HG03442 (cell line): Measurements from ENCODE around the gene KNG1.
"Not testable (repeated sequence)": the region's sequence is repeated elsewhere in the genome, so short reads cannot be mapped to it uniquely, and the experiment has no call there.

ENCODE experiments used
- ATAC-seq: cut with Tn5 transposase; IDR thresholded peaks from one replicate; pipeline ENCODE4 v1.9.1; 2021; ENCODE audit warnings: mild to moderate bottlenecking, moderate library complexity; ENCODE audit not compliant: unreplicated experiment

KNG1 gene

DNA sequence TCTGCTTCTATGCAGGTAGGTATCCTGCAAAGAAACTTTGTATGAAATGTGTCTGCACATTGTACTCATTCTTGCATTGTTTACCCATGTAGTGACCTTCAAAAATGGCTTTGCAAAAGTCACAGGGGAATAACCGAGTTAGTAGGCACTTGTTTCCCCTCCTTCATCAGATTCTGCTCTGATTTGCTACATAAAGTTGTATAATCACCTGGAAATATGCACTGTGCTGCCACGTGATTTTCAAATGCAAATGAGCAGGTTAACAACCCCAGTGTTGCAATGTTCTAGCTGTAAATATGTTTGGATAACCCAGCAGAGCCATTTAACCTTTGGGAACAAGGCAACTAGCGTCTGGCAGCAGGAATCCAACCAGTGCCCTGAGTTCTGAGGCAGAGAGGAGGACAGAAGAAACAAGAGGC lies at the start of gene KNG1:
Gene KNG1 (plus strand): TSS at position 321 of the 419 bp plus-strand sequence. CDS start 184 bp downstream, outside the sequence.
- ATAC-seq, result no peak

DNA sequence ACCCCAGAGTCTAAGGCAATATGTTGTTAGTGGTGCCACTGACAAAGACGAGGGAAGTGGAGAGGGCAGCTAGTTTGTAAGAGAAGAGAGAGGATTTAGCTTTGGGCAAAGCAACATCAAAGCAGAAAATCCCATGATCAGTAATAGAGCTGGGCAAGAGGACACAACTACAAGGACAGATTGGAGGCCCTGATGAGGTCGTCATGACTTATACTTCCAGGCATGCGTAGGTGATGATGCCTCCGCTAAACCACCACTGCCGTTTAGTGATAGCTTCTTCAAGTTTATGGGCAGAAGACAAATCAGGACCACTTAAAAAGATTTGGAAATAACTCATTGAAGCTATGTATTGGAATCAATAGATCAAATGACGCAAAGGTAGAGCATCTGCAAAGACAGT lies 48.7 kb upstream of the KNG1 start:
- ATAC-seq, result no peak

DNA sequence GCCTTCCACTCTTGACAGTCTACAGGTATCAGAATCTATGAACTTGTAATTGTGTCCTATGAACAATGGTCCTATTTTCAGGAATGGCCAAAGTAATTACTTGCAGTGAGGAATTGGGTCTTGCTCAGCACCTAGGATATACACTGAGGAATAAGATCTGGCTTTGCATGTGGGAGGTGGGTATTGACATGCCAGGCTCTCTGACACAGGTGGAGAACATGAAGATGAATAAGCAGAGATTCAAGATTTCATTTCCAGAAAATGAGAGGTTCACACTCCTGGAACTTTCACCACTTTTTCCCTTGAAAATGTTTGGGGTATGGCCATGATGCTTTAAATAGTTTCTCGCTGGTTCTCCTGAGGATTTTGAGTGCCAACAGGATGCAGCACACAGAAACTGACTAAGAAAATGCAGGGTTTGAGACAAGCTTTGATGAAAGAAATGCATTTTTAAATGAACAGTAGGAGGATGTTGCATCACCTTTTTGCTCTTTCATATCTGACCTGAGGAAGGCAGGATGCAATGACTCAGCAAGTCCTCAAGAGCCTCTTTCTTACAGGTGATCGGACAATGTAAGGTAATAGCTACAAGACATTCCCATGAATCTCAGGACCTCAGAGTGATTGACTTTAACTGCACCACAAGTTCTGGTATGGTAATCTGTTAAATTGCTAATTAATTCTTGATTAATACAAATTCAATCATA lies 47.6 kb upstream of the KNG1 start:
- ATAC-seq, result no peak

DNA sequence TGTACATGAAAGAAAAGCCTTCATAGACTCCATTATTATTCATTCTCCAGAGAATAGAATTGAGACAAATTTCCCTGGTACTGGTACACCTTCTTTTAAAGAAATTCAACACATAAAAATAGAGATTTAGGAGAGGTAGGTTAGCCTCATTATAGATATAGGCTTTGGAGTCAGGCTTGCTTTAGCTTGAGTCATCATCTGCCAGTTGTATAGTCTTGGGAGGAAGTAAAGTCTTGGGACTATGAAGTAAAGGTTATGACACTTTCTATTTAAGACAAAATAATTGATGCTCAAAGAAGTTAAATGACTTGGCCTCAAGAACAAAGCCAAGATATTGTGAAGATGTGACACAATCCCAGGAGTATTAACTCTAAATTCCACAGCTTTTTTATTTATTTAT lies 47.0 kb upstream of the KNG1 start:
- no peak for ATAC-seq

DNA sequence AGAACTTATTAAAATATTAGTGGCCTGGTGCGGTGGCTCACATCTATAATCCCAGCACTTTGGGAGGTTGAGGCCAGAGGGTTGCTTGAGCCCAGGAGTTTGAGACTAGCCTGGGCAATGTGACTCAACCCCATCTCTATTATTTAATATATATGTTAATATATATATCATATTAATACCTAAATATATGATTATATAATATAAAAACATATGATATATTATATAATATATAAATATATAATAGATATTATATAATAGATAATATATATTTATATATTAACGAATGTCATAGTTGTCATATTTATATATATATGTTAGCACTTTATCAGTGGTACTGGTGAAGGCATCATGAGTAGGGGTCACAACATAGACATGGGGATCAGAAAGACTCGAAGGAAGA lies 46.1 kb upstream of the KNG1 start:
- ATAC-seq, result no peak

DNA sequence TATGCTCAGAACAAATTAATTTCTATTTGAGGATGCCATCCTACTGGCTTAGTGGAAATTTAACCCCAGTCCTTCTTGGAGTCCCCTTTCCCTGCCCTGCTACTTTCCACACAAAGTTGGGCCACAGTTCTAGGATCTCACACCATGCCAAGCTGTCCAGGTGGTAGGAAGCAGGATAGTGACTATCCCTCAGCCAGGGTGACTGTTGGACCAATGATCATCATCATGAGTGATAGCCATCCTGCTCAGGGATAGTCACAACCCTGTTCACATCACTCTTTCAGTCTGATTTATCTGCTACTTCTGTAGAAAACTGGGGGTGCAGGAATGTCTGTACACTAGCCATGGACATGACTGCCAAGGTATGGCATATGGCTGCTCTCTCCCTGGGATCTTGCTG lies 38.6 kb upstream of the KNG1 start:
- ATAC-seq, result no peak

DNA sequence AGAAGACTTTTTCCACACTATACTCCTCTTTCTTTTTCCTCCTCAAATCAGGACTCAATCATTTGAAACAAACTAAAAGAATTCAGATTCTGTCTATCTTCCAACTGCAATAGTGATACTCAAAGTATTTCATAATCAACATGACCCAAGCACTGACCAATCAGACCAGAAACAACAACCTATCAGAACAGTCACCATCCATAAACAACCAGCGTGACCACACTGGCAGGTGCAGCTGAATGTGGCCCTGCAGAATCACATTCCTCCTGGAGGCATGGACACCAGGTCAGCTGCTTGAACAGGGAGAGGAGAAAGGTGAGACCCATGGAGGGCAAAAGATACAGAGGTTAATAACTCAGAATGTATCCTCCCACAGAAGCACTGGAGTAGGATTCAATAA lies 38.0 kb upstream of the KNG1 start:
- no peak for ATAC-seq

DNA sequence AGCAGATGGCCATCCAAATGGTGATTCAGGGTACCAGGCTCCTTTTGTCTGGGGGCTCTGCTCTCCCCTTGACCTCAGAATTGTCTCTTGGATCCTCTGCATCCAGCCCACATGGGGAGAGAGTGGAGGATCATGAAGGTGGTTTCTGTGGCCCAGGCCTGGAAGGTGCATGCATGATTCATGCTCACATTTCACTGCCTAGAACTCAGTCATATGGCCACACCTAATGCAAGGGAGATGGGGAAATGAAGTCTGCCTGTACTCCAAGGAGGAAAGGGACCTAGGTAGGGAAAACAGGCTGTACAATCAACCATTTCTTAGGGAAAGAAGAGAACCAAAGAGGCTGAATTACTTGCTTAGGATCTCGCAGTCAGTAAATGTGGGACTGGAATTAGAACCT lies 36.3 kb upstream of the KNG1 start:
- ATAC-seq, result no peak

DNA sequence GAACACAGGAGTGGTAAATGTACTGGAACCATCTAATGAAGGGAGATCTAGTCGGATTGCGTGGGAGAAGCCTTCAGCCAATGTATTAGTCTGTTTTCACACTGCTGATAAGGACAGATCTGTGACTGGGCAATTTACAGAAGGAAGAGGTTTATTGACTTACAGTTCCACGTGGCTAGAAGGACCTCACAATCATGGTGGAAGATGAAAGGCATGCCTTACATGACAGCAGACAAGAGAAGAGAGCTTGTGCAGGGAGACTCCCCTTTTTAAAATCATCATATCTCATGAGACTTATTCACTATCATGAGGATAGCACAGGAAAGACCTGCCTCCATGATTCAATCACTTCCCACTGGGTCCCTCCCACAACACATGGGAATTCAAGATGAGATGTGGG lies 34.3 kb upstream of the KNG1 start:
- ATAC-seq, result no peak

DNA sequence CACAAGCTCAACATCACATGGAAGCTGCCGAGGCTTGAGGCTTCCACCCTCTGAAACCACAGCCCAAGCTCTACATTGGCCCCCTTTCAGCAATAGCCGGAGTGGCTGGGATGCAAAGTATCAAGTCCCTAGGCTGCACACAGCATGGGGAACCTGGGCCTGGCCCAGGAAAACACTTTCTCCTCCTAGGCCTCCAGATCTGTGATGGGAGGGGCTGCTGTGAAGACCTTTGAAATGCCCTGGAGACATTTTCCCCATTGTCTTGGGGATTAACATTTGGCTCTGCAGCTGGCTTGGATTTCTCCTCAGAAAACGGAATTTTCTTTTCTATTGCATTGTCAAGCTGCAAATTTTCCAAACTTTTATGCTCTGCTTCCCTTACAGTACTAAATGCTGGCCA lies 33.2 kb upstream of the KNG1 start:
- ATAC-seq, result no peak

DNA sequence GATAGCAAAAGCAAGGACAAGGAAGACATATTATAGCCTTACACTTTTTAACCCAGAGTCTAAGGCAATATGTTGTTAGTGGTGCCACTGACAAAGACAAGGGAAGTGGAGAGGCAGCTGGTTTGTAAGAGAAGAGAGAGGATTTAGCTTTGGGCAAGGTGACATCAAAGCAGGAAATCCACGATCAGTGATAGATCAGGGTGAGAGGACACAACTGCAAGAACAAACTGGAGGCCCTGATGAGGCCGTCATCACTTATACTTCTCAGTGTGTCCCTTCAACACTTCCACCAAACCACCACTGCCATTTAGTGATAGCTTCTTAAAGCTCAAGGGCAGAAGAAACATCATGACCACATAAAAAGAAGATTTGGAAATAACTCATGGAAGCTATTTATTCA lies 30.7 kb upstream of the KNG1 start:
- not testable (repeated sequence) for ATAC-seq

DNA sequence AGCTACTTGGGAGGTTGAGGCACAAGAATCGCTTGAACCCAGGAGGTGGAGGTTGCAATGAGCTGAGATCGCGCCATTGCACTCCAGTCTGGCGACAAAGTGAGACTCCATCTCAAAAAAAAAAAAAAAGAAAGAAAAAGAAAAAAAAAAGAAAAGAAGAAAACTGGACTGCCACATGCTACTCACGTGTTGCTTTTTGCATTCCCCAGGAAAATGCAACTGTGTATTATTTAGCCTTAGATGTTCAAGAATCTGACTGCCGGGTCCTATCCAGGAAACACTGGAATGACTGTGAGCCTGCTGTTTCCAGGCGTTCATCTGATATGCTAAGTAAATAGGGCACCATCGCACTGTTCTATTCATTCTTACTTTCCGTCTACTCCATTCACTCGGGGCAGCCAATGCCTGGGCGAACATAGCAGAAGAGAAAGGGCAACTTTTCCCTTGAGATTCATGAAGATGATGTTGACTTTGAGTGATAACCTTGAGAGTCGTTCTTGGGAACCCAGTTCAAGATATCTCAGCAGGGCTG lies 30.0 kb upstream of the KNG1 start:
- no peak for ATAC-seq

DNA sequence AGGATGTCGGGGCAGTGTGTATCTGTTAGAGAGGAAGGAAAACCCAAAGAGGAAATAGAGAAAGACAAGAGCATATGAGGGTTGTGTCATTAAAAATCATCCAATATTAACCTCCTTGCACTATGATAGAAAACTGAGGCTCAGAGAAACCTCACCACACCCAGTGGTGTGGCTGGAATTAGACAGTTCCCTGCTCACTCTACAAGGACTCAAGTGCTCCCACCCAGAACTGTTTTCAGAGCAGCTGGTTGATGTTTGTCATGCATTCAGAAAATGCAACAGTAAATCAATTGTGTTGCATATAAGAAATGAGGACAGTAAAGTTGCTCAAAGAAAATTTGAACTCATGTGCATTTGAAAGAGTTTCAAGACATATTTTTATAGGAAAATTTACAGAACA lies 26.9 kb upstream of the KNG1 start:
- not testable (repeated sequence) for ATAC-seq

DNA sequence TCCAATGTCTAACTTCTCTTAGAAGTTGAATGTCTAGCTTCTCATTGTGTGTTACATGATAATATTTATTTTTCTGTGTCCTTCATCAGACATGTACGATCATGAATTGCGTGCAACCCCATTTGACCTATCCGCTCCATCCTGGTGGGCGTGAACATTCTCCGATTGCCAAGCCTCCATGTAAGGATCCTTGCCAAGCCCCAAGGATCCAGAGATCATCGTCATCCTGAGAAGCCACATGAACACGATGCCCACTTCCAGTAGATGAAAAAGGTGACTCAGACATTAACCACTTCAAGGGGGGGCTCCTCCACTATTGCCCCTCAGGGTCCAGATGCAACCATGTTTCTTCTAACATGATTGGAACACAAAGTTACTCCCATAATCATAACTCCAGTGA lies 25.5 kb upstream of the KNG1 start:
- ATAC-seq, result no peak

DNA sequence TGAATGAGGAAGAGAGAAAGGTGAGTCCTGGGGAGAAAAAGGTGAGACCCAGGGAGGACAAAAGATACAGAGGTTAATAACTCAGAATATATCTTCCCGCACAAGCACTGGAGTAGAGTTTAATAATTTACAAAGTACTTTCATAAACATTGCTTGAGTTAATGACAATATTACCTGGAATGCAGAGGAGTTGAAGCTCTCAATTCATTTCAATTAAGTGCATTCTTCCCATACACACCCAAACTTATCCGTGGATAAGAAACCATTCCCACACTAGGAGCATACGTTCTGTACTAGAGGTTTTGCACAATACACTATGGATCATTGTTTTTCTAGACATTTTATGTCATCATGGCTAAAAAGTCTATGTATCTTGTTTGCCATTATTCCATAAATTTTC lies 23.3 kb upstream of the KNG1 start:
- no peak for ATAC-seq

DNA sequence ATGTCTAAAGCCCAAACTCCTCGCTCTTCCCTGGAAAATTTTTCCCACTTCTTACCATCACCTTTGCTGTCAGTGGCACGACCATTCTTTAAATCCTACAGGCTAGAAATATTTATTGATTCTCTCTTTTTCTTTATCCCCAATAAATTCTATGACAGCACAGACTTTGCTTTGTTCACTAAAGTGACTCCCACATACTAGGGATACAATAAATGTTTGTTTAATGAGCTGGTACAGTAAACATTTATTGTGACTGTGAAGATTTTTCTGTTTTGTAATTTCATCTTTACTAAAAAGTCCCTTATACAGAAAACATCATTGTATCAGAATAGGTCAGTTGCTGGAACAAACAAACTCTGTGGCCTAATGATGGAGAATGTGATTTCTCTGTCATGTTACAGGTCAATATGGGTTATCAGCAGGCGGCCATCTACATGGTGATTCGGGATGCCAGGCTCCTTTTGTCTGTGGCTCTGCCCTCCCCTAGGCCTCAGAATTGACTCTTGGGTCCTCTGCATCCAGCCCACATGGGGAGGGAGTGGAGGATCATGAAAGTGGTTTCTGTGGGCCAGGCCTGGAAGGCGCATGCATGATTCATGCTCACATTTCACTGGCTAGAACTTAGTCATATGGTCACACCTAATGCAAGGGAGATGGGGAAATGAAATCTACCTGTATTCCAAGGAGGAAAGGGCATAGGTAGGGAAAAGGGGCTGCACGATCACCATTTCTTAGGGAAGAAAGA lies 22.7 kb upstream of the KNG1 start:
- ATAC-seq, result no peak

DNA sequence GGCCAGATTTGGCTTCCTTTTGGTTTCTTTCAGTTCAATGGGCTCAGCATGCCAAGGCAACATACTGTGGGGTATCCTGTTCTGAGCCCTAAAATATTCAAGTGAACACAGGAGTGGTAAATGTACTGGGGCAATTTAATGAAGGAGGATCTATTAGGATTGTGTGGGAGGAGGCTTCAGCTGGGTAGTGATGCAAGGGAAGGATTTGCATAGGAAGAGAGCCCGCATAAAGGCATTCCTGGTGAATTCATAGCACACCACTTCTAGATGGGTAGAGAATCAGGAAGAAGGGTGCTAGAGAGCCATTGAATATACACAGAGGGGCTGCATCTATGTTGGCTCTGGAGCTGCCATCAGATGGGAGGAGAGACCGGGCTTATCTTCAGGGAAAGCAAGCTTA lies 20.6 kb upstream of the KNG1 start:
- ATAC-seq, result no peak

DNA sequence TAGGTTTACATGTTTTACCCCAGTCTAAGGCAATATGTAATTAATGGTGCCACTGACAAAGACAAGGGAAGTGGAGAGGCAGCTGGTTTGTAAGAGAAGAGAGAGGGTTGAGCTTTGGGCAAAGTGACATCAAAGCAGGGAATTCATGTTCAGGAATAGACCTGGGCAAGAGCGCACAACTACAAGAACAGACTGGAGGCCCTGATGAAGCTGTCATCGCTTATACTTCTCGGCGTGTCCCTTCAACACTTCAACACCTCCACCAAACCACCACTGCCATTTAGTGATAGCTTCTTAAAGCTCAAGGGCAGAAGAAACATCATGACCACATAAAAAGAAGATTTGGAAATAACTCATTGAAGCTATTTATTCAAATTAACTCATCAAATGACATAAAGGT lies 19.6 kb upstream of the KNG1 start:
- ATAC-seq, result no peak

DNA sequence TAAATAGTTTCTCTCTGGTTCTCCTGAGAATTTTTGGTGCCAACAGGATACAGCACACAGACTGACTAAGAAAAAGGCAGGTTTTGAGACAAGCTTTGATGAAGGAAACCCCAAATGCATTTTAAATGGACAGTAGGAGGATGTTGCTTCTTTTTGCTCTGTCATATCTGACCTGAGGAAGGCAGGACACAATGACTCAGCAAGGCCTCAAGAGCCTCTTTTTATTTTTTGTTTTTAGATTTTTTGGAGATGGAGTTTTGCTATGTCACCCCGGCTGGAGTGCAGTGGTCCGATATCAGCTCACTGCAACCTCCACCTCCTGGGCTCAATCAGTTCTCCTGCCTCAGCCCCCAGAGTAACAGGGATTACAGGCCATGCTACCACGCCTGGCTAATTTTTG lies 16.9 kb upstream of the KNG1 start:
- peak; percentile 42 for ATAC-seq

DNA sequence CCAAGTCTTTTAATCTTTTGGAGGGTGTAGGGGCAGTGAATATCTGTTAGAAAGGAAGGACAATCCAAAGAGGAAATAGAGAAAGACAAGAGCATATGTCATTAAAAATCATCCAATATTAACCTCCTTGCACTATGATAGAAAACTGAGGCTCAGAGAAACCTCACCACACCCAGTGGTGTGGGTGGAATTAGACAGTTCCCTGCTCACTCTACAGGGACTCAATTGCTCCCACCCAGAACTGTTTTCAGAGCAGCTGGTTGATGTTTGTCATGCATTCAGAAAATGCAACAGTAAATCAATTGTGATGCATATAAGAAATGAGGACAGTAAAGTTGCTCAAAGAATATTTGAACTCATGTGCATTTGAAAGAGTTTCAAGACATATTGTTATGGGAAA lies 14.7 kb upstream of the KNG1 start:
- not testable (repeated sequence) for ATAC-seq

DNA sequence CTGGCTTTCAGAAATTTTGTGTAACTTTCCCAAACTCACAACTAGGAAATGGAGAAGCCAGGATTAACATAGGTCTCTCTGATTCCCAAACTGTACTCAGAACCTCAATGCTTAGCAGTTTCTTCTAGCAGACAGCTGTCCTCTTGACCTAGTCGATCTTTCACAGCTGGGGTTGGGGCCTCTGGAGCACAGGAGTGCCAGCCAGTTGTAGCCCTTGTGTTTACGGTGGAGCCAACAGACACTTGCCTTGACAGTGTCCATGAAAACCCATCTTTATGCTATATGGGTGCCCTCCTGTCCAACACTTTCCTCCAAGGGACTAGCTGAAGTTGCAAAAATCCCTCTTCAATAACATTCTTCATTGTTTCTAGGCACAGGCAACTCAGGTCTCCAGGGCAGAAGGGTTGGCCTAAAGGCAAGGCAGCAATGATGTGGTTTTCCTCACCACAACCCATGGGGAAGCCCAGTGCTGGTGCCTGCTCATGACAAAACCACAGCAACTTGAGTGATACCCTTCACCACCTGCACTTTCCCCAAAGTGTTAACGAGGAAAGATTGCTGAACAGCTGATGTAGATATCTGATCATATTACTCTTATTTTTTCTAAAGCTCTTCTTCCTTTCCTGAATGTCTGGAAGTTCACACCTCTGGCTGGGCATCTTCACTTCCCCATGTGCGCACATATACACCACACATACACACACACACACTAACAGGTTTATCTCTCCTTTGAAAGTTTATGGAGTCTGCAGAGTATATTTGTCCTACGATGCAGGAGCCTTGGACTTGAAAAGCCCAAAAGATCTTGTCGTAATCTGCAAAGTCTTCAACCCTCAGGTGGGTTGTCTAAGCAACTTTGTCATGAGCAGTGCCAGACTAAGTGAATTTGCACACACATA lies 11.0 kb upstream of the KNG1 start:
- peak; percentile 82 for ATAC-seq
